Kidney (tissue), 14 donors: ENCODE results near the gene IZUMO1. TPM values are rescaled to one million over a fixed set of nuclear protein-coding genes. Genes with fewer than 3 reads are reported as not detected.
"Not testable (repeated sequence)": the region's sequence is repeated elsewhere in the genome, so short reads cannot be mapped to it uniquely, and the experiment has no call there.

Experiments used
- DNase-seq, 5 donors: peaks; one replicate each; pipeline ENCODE4 v3.0.0-alpha.2; 2013 to 2020
- FAIRE-seq: peaks from 2 replicates; lab custom pipeline; 2012; peaks lifted over from hg19 to GRCh38; lab: Jason Lieb, UNC
- H3K27ac ChIP-seq, 2 donors: one replicate each; pipeline ENCODE4 v1.7.0; 2013; ENCODE audit warnings: low read depth in 2 of 2, low read length in 2 of 2, inconsistent platforms in 1 of 2
- H3K27me3 ChIP-seq: one replicate; pipeline ENCODE4 v1.7.1; 2013; ENCODE audit warnings: low read length, inconsistent platforms; ENCODE audit not compliant: control insufficient read depth, insufficient read depth
- H3K36me3 ChIP-seq, 3 donors: one replicate each; pipeline versions ENCODE4 v1.7.0 to v1.7.1; 2013; ENCODE audit warnings: low read length in 3 of 3, control low read depth in 1 of 3, inconsistent platforms in 1 of 3; ENCODE audit not compliant: insufficient read depth in 3 of 3, control insufficient read depth in 2 of 3
- H3K4me1 ChIP-seq, 3 donors: one replicate each; pipeline versions ENCODE4 v1.7.0 to v1.7.1; 2013; ENCODE audit warnings: low read length in 3 of 3, inconsistent platforms in 1 of 3, low read depth in 1 of 3; ENCODE audit not compliant: control insufficient read depth in 2 of 3, insufficient read depth in 2 of 3
- H3K4me3 ChIP-seq, 3 donors: one replicate each; pipeline versions ENCODE4 v1.7.0 to v1.8.1; 2013; ENCODE audit warnings: low read length in 3 of 3, control low read depth in 1 of 3, inconsistent platforms in 1 of 3
- H3K9ac ChIP-seq, 3 donors: one replicate each; pipeline versions ENCODE4 v1.7.0 to v1.7.1; 2013; ENCODE audit warnings: low read length in 3 of 3, control low read depth in 1 of 3, inconsistent platforms in 1 of 3
- H3K9me3 ChIP-seq, 3 donors: one replicate each; pipeline versions ENCODE4 v1.7.0 to v1.7.1; 2013; ENCODE audit warnings: low read length in 3 of 3, control low read depth in 1 of 3, inconsistent platforms in 1 of 3; ENCODE audit not compliant: control insufficient read depth in 2 of 3, insufficient read depth in 1 of 3
- CTCF ChIP-seq: IDR thresholded peaks from 3 replicates; pipeline ENCODE4 v1.5.1; 2012; ENCODE audit warnings: mild to moderate bottlenecking, moderate library complexity, borderline replicate concordance; ENCODE audit not compliant: insufficient read depth; ENCODE audit errors: extremely low read depth
- intact Hi-C: fragments of 100-400 bp; cut with DNase I; formaldehyde crosslinking; loops from one replicate; pipeline ENCODE4 v1.11.1; 2022
- polyA plus RNA-seq: library from polyadenylated mRNA; stranded (reverse); fragments of 350-450 nt; fragmentation: Illumina TruSeq; extraction: RNeasy Lipid Tissue Mini Kit (QIAGEN cat#74804); gene quantifications from one replicate; pipeline ENCODE4 v1.2.3, GENCODE V29; 2014; ENCODE audit warnings: low read depth, low replicate concordance; ENCODE audit not compliant: insufficient read depth
- total RNA-seq: library from RNA; stranded (reverse); fragmentation: NEBNext Ultra II Directional; extraction: Animal tissue kit (Norgen Biotek cat#: 25700); gene quantifications from one replicate; pipeline ENCODE4 v1.2.1, GENCODE V29; 2021
- donor health status: control.
- donor health status: control.
- donor health status: control.
- donor health status: control.
- donor health status: control.
- donor health status: DM: yes; HTN: yes; CAD: no.
- donor health status: Normal renal cell carcinoma (clear cell type).

Gene IZUMO1
- total and polyA plus RNA-seq, 2 donors from 2014 or later = 0.79 TPM; not detected in 1

- peaks cover 0 to 2% (median 0%) of the 10 kb centered on the region in 3 donors for H3K4me1 ChIP-seq
- no peak for TF ChIP-seq CTCF
- H3K9me3 ChIP-seq = no peaks in the 10 kb centered on the region
- intact Hi-C loops = no loop called here
- no peak overlapping the region for H3K9ac ChIP-seq
- H3K27me3 ChIP-seq = no peaks in the 10 kb centered on the region
- no peak overlapping the region for H3K27ac ChIP-seq
- peaks cover 2 to 4% (median 3%) of the 10 kb centered on the region in 3 donors for H3K36me3 ChIP-seq
- DNase-seq (no peak), FAIRE-seq (no peak)
- H3K4me3 ChIP-seq = no peak overlapping the region
Observed at GRCh38 chr19:48698046-48698445, 48.7 kb downstream of the IZUMO1 start.

DNA sequence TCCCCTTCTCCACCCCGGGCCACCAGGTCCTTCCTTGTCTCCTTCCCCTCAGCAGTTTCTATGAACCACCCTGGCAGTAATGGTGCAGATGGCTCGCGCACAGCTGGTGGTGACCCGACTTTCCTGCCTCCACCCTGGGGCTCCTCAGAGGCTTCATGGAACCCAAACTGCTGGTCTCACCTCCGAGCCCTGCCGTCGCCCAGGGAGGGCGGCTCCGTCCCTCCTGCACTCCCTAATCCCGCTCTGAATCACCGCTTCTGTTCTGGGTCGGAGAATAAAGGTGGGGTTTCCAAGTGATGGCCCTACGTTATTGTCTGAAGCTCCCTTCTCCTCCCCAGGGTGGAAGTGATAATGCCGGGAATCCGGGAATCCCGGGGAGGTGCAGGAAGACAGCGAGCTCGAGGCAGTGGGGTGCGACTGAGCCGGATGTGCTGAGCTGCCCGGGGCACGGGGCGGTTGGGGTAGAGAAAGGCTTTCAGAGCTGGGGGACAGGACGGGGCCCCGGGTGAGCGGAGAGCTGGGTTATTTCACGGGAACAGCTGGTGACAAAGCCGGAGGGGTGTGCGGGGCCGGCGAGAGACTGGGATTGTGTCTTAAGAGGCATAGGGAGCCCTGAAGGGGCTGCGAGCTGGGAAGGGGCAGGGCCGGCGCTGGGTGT is 50.2 kb downstream of the IZUMO1 start:
- H3K36me3 ChIP-seq = no peaks in the 10 kb centered on the region
- H3K4me1 ChIP-seq = peaks cover 0 to 2% (median 0%) of the 10 kb centered on the region in 3 donors
- no peak for TF ChIP-seq CTCF
- intact Hi-C loops = no loop called here
- H3K27me3 ChIP-seq = no peaks in the 10 kb centered on the region
- no peak for FAIRE-seq
- H3K9ac ChIP-seq = no peak overlapping the region
- H3K27ac ChIP-seq = no peak overlapping the region
- peak in 4 of 5 donors; percentile 48 to 82 (median 50) for DNase-seq
- no peaks in the 10 kb centered on the region for H3K9me3 ChIP-seq
- peak overlapping the region in 1 of 3 donors; percentile 32 for H3K4me3 ChIP-seq

DNA sequence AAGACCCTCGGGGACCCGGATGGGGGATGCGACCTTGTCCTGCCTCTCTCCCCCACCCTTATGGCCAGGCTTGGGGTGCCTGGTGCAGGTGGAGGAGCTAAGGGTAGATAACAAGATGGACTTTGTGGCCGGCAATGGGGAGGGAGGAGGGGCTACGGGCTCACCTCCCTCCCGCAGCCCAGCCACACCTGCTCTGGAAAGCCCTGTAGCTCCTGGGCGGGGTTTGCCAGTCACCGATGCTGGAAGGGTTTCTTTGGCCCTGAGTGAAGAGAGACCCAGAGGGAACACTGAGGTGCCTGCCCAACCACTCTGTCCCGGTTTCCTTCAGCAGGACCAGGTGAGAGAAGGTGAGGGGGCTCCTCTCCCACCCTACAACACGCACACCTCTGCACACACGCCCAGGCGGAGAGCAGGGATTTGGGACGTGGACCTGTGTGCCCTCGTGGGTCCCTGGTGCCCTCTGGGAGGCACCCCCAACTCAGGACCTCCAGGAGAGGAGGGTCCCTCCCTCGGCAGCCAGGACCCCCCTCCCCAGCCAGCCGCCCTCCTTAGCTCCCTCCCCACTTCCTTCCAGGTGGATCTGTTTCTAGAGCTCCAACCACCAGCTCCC is 50.9 kb downstream of the IZUMO1 start, which contains the start of gene FUT2:
FUT2 (plus strand) TSS at position 229 of the 610 bp plus-strand sequence. CDS start 6,986 bp downstream, outside the sequence.
- DNase-seq = peak in 2 of 5 donors; percentile 22 to 31
- no peaks in the 10 kb centered on the region for H3K9me3 ChIP-seq
- peak within 1 kb of the TSS in 1 of 3 donors; percentile 32 for H3K4me3 ChIP-seq
- no peak for FAIRE-seq
- H3K36me3 ChIP-seq = no peaks in the 10 kb centered on the region
- H3K4me1 ChIP-seq = peaks cover 0 to 2% (median 0%) of the 10 kb centered on the region in 3 donors
- intact Hi-C loops = no loop called here
- no peak within 1 kb of the TSS for H3K27ac ChIP-seq
- no peak within 1 kb of the TSS for H3K9ac ChIP-seq
- no peak for TF ChIP-seq CTCF
- H3K27me3 ChIP-seq = no peaks in the 10 kb centered on the region

DNA sequence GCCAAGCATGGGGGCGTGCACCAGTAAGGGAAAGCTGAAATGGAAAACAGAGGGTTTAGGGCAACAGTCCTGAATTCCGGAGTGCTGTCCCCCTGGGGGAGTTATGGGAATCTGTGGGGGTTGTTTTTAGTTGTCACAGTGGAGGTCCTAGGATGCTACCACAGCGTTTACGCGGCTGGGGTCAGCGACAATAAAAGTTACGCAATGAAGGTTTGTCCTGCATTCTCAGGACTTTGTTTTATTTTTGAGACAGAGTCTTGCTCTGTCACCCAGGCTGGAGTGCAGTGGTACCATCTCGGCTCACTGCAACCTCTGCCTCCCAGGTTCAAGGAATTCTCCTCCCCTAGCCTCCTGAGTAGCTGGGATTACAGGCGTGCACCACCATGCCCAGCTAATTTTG is 53.1 kb downstream of the IZUMO1 start:
- FAIRE-seq, H3K36me3 ChIP-seq, H3K27ac ChIP-seq, H3K4me3 ChIP-seq, H3K9me3 ChIP-seq, H3K9ac ChIP-seq, H3K27me3 ChIP-seq, DNase-seq, intact Hi-C loops, H3K4me1 ChIP-seq: not testable (repeated sequence)
